Lower leg skin (tissue), 4 donors: Measurements from ENCODE around the gene TMEM169. TPM values are rescaled to one million over a fixed set of nuclear protein-coding genes. Genes with fewer than 3 reads are reported as not detected.

ENCODE experiments used
- DNase-seq, 2 donors: peaks; one replicate each; pipeline ENCODE4 v3.0.0-alpha.2; 2019; ENCODE audit warnings: low spot score in 2 of 2
- H3K4me3 ChIP-seq: fragments of 200-600 bp; sonication (generic); 2 replicates; pipeline ENCODE4 v1.5.1; 2017; ENCODE audit warnings: mild to moderate bottlenecking, low read depth; ENCODE audit not compliant: poor library complexity, severe bottlenecking
- CTCF ChIP-seq, 3 donors: fragments of 450-650 bp; IDR thresholded peaks; one replicate each; pipeline ENCODE4 v1.5.1; 2016; ENCODE audit warnings: antibody characterized with exemption in 3 of 3, mild to moderate bottlenecking in 3 of 3, moderate library complexity in 2 of 3
- POLR2A ChIP-seq, 2 donors: fragments of 450-650 bp; IDR thresholded peaks; one replicate each; pipeline ENCODE4 v1.6.1; 2016 to 2017; ENCODE audit warnings: antibody characterized with exemption in 2 of 2, mild to moderate bottlenecking in 1 of 2, moderate library complexity in 1 of 2
- WGBS, 2 donors: methylation state at CpG; one replicate each; pipeline ENCODE4 v1.1.5; 2018; 5-methylcytosine and 5-hydroxymethylcytosine counted together
- intact Hi-C: fragments of 100-400 bp; cut with DNase I; formaldehyde crosslinking; loops from one replicate; pipeline ENCODE4 v1.15.0; 2023; ENCODE audit warnings: low total_unique reads
- total RNA-seq, 4 donors: library from RNA; depleted of rRNA; stranded (reverse); fragments of >200 nt; gene quantifications; one replicate each; pipeline ENCODE4 v1.1.0, GENCODE V29; 2016

TMEM169 gene
- total RNA-seq, 4 donors from 2014 or later = 0.04 to 0.88 (median 0.36) TPM

GRCh38 chr2:216084547-216084946 lies 2.8 kb downstream of the TMEM169 start:
- no peak for DNase-seq
- intact Hi-C loops = no loop called here
- H3K4me3 ChIP-seq = no peak overlapping the region
- no peak for TF ChIP-seq CTCF (IDR thresholded peaks at IDR 0.05)
- no peak for TF ChIP-seq POLR2A (IDR thresholded peaks at IDR 0.05)
- 78 to 85% methylated on average over 3 of the region's 3 CpGs for WGBS, 2 donors

GRCh38 chr2:216086207-216086893 lies 4.6 kb downstream of the TMEM169 start:
- TF ChIP-seq POLR2A (IDR thresholded peaks at IDR 0.05) (no peak), CTCF (IDR thresholded peaks at IDR 0.05) (no peak)
- no peak overlapping the region for H3K4me3 ChIP-seq
- no peak for DNase-seq
- intact Hi-C loops = no loop called here
- 88 to 100% methylated on average over 2 of the region's 2 CpGs for WGBS, 2 donors

GRCh38 chr2:216090369-216090786 lies 8.7 kb downstream of the TMEM169 start:
- H3K4me3 ChIP-seq = no peak overlapping the region
- no peak for TF ChIP-seq POLR2A (IDR thresholded peaks at IDR 0.05)
- no peak for TF ChIP-seq CTCF (IDR thresholded peaks at IDR 0.05)
- intact Hi-C loops = no loop called here
- WGBS, 2 donors = 92 to 98% methylated on average over 1 of the region's 1 CpG
- DNase-seq = no peak

GRCh38 chr2:216092646-216093045 lies 10.9 kb downstream of the TMEM169 start:
- DNase-seq = no peak
- no peak overlapping the region for H3K4me3 ChIP-seq
- 78 to 82% methylated on average over 2 of the region's 2 CpGs for WGBS, 2 donors
- no peak for TF ChIP-seq POLR2A (IDR thresholded peaks at IDR 0.05)
- TF ChIP-seq CTCF (IDR thresholded peaks at IDR 0.05) = no peak
- intact Hi-C loops = no loop called here

- WGBS, 2 donors = 88 to 89% methylated on average over 3 of the region's 3 CpGs
- H3K4me3 ChIP-seq = no peak overlapping the region
- intact Hi-C loops = no loop called here
- no peak for DNase-seq
- TF ChIP-seq CTCF (IDR thresholded peaks at IDR 0.05) = no peak
- no peak for TF ChIP-seq POLR2A (IDR thresholded peaks at IDR 0.05)
Observed at GRCh38 chr2:216094701-216095100, 13.0 kb downstream of the TMEM169 start.
